AG08396 (cell line): ENCODE results near the gene DVL1.

ENCODE experiments used
- DNase-seq: peaks from one replicate; pipeline ENCODE4 v3.0.0; 2012; ENCODE audit warnings: low spot score, mixed read lengths

The DVL1 gene

DNA sequence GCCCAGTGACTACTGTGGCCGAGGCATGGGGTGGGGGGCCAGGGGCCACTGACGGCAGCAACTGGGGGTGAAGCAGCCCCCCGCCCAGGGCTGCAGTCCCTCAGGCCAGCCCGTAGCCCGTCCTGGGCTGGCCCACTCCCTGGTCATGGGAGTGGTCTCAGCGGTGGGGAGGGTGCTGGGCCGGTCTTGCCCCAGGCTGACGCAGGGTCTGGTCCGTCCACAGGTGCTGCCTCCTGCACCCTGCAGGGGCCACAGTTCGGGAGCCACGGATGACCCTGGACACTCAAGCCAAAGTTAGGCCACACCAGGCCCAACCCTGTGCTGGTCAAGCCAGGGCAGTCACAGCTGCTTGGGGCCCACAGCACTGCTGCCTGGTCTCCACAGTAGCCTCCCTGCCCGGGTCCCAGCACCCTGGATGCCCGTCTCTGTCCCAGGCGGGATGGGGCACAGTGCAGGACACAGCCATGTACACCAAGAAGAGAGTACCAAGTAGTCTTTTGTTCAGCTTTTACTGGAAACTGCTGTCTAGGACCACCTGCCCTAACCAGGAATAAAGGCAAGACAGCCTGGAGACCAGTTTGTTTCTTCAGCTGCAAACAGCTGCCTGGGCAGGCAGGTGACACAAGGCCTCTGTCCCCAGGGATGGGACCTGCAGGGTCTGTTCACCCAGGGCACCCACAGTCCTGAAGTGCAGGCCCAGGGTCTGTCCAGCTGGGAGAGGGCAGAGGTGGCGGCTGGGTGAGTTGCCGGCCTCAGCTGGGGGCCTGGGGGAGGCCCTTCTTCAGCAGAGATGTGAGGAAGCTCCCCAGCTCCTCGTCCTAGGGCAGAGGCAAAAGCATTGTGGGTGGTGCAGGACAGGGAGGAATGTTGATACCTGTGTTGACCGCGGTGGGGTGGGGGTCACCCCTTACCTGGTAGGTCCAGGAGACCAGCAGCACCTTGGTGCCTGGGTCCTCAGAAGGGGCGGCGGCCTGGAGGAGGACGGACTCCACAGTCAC lies 37.8 kb downstream of the DVL1 start:
- DNase-seq, result no peak

DNA sequence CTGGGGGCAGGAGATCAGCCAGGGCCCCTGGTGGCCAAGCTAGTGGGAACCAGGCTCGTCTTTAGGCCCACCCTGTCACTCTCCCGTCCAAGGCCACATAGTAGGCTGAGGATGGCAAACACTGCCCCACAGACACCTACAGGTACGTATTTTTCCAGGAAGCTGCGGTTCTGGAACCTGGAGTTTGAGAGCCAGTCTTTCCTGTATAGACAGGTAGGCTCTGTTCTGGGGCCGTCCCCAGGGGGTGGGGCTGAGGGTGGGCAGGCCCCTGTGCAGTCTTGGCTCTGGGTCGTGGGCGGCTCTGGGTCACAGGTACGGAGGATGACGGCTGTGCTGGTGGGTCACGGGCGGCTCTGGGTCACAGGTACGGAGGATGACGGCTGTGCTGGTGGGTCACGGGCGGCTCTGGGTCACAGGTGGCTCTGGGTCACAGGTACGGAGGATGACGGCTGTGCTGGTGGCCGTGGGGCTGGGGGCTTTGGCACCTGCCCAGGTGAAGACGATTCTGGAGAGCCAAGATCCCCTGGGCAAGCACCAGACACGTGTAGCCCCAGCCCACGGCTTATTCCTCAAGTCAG lies 38.7 kb downstream of the DVL1 start:
- DNase-seq, result no peak

DNA sequence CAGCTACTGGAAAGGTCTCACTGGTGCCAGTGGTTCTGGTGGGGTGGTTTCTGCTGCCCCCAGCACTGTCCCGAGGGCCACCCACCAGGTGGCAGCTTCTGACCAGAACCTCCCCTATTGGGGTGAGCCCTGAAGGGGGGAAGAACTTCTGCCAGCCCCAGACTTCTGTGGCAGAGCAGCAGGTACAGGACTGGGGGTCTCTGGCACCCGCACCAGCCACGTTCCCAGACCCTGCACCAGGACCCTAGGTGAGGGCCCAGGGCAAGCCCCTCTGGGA lies 39.2 kb downstream of the DVL1 start:
- DNase-seq, result no peak

DNA sequence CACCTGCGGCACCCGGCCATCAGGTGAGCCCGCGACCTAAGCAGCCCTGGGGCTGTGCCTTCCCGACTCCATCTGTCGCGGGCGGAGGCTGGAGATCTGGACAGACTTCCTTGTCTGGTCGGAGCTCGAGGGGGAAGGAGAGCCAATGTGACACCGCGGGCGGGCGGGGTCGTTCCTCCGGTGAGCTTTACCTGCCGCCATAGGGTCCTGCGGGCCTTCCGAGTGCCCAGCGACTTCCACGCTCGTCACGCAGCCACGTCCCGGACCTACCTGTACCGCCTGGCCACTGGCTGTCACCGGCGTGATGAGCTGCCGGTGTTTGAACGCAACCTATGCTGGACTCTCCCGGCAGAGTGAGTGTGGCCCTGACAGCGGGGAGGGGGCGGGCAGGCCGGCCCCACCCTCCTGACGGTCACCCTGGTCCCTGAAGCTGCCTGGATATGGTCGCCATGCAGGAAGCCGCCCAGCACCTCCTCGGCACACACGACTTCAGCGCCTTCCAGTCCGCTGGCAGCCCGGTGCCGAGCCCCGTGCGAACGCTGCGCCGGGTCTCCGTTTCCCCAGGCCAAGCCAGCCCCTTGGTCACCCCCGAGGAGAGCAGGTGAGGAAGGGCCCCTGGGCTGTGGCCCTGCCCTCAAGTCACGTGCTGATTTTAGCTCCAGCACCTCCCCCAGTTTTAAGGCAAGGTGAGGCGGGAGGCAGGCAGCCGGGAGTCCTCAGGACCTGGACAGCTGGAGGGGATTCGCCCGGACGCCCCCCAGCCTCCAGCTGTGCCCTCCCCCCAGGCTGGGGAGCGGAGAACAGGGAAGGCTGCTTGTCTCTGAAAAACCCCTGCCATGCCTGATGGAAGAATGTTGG lies 39.7 kb downstream of the DVL1 start:
- no peak for DNase-seq

DNA sequence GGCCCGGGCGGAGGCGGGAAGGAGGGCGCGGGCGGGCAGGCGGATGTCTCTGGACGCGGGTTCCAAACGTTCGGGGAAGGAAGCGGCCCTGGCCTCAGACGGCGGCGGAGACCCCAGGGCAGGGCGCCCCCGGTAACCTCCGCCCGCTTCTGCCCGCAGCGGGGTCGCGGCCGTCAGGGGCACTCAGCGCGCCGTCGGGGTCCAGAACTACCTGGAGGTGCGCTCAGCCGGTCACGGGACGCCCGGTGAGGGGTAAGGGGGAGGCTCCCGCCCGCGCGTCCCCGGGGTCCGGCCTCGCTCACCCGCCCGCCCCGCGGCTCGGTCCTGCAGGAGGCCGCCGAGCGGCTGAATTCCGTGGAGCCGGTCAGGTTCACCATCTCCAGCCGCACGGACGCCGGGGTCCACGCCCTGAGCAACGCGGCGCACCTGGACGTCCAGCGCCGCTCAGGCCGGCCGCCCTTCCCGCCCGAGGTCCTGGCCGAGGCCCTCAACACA lies 40.4 kb downstream of the DVL1 start:
- no peak for DNase-seq

DNA sequence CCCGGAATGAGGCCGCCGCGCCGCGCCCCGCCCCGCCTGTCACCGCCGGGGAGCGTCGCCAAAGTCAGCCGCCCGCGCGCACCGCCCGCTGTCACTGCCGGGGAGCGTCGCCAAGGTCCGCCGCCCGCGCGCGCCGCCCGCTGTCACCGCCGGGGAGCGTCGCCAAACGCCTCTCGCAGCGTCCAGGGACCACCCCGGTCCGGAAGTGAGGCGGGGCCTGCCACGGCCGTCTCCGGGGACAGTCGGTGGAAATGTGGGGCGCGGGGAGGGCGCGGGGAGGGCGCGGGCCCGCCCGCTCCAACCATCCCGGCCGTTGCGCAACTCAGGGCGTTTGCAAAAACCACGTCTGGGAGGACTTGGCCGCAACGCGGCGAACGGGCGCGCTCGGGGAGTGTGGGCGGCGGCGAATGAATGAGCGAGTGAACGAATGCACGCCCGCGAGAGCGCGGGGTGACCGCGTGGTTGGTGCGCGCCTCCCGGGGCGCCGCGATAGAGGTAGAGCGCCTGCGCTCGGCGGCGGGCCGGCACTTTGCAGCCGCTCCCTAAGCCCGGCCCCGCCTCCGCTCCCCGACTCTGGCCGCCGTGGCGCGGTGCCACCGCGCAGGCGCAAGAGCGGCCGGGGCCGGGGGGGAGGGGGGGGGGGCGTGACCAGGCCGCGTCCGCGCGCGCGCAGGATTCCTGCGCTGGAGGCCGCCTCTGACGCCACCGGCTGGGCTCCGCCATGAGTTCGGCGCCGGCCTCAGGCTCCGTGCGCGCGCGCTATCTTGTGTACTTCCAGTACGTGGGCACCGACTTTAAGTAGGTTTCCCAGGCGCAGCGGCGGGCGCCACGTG lies 41.1 kb downstream of the DVL1 start, which contains the start of the genes ACAP3 and PUSL1:
TSS of gene ACAP3 (minus strand) at position 8 of the 833 bp plus-strand sequence. CDS start 115 bp downstream, outside the sequence.
TSS of gene PUSL1 (plus strand) at position 675 of the 833 bp plus-strand sequence. CDS start at position 722, 47 bp downstream.
- DNase-seq, result peak; percentile 100

DNA sequence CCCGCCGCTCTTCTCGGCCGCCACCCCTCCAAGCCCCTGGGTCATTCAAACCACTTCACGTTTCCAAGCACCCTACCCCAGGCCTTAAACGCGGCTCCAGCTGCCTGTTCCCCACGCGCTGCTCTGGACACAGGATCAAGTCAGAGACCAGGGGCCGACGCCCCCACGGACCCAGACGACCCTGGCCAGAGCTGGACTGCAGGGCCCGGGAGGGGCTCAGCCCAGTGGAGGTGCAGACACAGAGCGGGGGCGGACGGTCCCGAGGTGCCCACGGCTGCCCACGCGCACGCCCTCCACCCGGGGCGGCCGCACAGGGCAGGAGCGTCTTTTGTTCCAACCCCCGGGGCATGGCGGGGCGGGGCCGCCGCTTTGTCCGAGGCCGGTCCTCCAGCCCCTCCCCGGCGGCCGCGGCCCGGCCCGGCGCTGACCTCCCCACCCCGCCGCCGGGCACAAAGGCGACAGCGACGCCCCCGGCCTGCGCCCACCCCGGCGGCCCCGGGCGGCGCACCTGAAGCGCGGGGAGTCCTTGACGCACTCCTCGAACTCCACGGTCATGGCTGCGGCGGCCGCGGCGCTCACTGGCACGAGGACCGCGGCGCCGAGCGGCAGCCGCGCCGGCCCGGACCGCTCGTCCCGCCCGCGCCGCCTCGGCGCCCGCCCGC lies 41.8 kb downstream of the DVL1 start:
- DNase-seq, result peak; percentile 60

DNA sequence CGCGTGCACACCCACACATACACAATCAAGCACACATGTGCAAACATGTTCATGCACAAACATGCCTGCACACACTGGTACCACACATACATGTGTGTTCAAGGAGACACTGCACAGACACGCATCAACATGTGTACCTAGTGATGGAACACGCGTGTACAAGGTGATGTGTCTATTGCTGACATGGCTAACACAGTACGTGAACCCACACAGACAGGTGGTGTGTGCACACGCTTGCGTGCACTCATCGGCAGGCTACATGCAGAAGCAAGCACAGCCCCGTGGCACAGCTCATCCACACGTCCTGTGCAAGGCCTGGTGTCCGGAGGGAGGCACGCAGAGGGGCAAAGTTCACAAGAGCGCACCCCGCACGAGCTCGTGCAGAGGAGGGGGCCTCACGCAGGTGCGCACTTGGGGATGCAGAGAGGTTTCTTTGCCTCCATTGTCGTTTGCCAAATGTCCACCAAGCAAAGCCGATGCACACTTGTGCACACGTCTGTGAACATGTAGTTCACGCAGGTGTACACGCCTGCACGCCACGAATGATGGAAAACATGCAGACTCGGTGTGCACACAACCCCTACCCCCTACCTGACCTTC lies 42.5 kb downstream of the DVL1 start:
- DNase-seq, result no peak

DNA sequence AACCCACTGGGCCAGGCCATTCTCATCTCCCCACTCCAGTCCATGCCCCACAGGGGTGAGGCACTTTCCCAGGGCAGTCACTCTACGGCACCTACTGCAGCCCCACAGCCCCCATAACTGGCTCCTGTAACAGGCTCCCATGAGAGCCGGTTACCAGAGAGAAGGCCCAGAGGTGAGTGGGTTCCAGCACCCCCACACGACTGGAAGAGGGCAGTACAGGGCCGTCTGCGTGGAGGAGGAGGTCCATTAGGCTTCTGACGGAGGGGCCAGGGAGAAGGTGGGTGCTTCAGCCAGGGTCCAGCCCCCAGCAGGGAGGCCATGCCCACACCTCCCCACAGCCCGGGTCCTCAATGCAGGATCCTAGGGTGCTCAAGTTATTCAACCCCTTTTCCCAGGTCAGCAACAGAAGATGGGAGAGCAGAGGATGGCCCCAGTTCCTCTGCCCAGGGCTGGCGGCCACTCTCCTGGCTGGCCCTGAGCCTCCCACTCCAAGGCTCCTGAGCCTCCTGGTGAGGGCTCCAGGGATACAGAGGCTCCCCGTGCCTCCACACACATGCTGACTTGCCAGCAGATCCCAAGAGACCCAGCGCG lies 43.1 kb downstream of the DVL1 start:
- peak; percentile 54 for DNase-seq

DNA sequence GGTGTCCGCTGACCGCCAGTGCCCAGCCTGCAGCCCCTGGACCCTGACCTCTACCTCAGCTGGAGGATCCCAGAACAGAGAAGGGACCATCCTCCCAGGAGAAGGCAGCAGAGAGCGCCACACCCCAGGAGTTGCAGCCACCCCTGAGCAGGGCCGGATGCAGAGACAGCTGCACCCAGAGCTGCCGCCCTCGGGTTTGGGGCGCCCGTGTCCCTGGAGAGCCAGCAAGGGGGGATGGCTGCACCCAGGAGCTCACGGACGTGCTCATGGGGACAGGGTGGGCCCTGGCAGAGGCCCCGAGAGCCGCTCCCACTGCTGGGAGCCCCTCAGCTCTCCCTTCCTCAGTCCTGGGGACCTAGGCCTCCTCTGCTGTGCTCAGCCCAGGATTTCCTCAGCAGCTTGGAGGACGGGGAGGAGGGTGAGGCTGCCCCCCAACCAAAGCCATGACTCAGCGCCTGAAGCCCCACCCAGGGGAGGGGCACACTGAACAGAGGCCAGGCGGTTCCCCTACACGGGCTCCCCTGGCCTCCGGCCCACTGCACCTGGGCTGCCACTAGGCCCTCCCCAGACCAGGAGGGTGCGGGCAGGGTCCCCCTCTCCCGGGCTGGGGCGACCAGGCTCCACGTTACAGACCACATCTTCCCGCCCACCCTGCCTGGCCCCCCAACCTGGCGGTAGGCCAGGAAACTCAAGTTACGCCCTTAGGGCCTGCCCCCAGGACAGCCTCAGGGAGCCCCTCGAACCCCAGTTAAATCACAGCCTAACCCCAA lies 43.7 kb downstream of the DVL1 start:
- DNase-seq, result peak; percentile 85

DNA sequence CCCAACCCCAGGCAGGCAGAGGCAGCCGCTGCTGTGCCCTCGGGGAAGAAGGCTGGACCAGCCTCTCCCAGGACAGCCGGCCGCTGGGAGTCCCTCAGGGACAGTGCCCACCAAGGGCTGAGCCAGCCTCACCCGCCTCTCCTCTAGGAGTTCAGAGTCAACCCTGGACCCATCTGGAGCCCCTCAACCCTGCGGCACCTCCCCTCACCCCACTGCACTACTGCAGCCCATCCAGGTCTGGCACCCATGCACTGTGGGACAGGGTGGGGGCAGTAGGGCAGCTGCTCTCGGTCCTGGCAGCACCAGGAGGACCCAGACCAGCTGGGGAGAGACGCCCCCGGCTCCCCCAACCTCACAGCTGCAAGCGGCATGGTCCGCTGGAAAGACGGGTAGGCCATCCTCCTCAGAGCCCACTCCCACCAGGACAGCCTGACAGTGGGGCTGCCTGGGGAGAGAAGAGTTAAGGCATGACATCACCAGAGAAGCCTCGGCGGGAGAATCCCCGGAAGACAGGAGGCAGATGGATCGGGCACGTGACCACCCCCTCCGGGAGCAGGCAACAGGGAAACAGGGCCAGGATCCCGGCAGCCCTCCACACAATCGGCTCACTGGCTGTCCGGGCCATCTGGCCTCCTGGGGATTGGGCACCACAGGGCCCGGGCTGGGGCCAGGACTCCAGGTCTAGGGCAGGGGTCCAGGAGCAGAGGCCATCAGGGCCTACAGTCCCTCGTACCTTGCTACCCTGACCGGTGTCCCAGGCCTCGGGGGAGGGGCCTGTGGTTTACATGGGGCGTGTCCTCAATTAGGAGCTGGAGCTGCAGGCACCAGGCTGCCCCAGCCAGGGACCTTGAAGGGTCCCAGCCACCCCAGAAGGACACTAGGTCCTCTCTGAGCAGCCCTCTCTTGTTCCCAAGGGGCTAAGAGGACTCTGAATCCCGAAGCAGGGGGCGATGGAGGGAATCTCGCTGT lies 44.6 kb downstream of the DVL1 start:
- peak; percentile 86 for DNase-seq

DNA sequence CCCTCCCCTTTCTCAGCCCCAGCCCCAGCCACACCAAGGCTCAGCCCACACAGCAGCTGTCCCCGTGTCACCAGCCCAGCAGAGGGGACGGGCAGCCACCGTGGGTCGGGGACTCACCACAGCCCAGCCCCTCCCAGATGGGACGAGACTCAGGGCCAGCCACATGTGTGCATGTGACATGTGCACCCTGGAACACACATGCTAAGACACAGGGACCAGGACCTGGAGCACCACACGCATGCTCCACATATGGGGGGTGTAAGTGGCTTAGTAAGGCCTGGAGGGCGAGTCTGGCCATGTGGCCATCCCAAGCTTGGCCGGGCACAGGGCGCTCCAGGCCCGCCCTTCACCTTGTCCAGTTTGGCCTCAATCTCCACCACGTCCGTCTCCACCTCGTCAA lies 45.5 kb downstream of the DVL1 start:
- no peak for DNase-seq

DNA sequence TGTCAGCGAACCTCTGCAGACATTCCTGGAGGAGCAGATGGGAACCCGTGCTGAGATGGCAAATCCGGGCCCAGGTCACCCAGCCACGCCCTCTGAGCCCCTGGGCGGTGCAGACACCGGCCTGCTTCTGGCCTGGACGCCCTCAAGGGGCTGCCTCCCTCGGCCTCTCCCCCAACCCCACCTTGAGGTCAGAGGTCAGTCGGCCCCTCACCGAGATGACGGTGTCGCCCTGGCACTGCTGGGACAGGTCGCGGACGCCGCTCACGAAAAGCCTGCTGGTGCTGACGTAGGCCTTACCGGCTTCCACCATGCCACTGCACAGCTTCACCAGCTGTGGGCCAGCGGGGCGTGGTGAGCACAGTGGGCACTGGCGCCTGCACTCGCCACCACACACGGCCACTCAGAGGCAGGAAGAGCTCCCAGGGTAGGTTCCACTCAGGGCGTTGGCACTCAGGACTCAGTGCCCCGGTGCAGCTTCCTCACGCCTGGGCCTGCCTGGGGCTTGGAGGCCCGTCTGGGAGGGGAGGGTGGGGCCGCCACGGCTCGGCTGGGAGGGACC lies 46.2 kb downstream of the DVL1 start:
- no peak for DNase-seq

DNA sequence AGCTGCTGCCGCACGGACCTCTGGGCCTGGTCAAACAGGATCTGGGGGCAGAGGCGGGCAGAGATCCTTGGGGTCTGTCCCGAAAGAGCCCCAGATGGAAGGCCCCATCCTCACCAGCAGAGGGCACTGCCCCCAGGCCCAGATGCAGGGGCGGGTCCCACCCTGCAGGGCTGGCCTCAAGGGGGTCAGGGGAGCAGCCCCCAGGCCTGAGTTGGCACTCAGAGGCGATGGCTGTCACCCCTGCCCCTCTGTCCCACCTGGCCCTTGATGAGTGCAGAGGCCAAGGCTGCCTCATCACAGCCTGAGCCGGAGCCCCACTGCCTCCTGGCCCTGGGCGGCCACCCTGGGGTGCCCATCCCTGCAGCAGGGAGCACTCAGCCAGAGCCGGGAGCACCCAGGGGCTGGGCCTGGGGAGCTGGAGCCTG lies 47.2 kb downstream of the DVL1 start:
- no peak for DNase-seq

DNA sequence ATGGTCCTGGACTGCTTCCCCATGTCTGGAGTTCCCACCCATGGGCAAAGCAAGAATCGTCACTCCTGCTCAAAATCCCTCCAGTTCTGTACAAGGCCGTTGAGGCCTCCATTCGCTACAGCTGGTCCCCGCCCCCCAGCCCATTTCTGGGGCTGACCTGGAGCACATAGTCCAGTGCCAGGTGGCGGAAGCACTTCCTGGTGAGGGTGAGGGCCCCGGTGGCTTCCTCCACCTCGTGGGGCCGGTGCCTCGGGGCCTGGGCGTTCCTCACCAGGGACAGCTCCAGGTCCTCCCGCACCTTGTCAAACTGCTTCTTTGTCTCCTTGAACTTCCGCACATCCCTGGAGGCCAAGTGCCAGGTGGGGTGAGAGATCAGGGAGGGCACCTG lies 48.9 kb downstream of the DVL1 start:
- no peak for DNase-seq

DNA sequence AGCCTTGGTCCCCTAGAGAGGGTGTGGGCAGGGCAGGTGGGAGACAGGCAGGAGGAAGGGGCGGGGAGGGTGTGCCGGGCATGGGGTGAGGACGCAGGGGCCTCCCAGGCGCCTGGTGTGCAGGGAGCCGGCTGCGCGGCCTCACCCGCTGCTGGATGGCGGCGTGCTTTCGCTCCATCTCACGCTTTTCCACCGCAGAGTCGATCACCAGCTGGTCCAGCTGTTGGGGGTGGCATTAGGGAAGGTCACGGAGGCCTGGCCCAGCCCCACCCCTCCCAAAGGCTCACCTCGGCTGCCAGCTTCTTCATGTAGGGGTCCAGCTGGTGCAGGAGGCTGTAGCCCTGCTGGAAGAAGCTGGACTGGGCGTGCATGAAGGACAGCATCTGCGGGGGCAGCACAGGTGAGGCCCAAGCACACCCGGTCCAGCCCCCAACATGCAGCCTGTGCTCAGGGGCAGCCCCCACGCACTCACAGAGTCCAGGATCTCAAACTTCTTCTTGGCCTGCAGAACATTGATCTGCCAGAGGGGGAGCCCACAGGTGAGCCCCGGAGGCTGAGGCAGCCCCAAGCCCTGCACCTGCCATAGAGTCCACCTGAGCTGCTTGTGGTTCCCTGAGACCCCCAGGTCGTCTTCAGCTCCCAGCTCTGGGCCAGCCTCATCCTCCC lies 49.4 kb downstream of the DVL1 start:
- no peak for DNase-seq
